H1 (cell line): ENCODE data around the gene AQP10. TPM values are rescaled to one million over a fixed set of nuclear protein-coding genes. Genes with fewer than 3 reads are reported as not detected.

ENCODE experiments used
- EGR1 ChIP-seq: IDR thresholded peaks from 2 replicates; pipeline ENCODE4 v1.6.1; 2011; ENCODE audit warnings: low read depth, low read length, borderline replicate concordance
- RBBP5 ChIP-seq: IDR thresholded peaks from 2 replicates; pipeline ENCODE4 v1.7.1; 2012; ENCODE audit warnings: low read depth, mild to moderate bottlenecking, inconsistent platforms, low read length, moderate library complexity, borderline replicate concordance
- SIN3A ChIP-seq, 2 experiments: IDR thresholded peaks in 1 of 2; conservative IDR thresholded peaks in 1 of 2; 2 replicates each; pipeline ENCODE4 v1.6.1; 2011 to 2012; ENCODE audit warnings: low read length in 2 of 2, improper control_type of control experiment in 1 of 2, low read depth in 1 of 2, mild to moderate bottlenecking in 1 of 2
- SIRT6 ChIP-seq: IDR thresholded peaks from one replicate; pipeline ENCODE4 v1.7.1; 2012; ENCODE audit warnings: low read length, inconsistent platforms
- SP1 ChIP-seq: IDR thresholded peaks from 2 replicates; pipeline ENCODE4 v1.6.1; 2011; ENCODE audit warnings: low read depth, low read length
- SP2 ChIP-seq: IDR thresholded peaks from 2 replicates; pipeline ENCODE4 v1.6.1; 2012; ENCODE audit warnings: mild to moderate bottlenecking, low read length, inconsistent platforms
- polyA plus RNA-seq, 7 experiments: library from polyadenylated mRNA; depleted of rRNA in 3 of 7; stranded (reverse) in 5 of 7; unstranded in 2 of 7; fragments of >200 nt in 5 of 7; fragments of 200-250 nt in 2 of 7; gene quantifications; 1 replicate in 5 of 7; 2 replicates in 1 of 7; 4 replicates in 1 of 7; pipeline versions ENCODE4 v1.2.1 to v1.2.3, GENCODE V29; 2011 to 2013; ENCODE audit warnings: missing spikeins in 2 of 7, mixed read lengths in 2 of 7
- total RNA-seq: library from RNA; stranded (reverse); fragmentation: NEBNext Ultra II Directional; extraction: Animal tissue kit (Norgen Biotek cat#: 25700); gene quantifications from 2 replicates; pipeline ENCODE4 v1.2.1, GENCODE V29; 2021
- TF ChIP-seq, protein P1 (sequence below): fragments of 300-600 bp; sonication (generic); IDR thresholded peaks from 2 replicates; pipeline ENCODE4 v1.7.1; 2012; ENCODE audit warnings: low read length, moderate library complexity, mild to moderate bottlenecking, inconsistent platforms; ENCODE audit not compliant: insufficient replicate concordance
- TF ChIP-seq, protein P2 (sequence below): IDR thresholded peaks from 2 replicates; pipeline ENCODE4 v1.6.1; 2011; ENCODE audit warnings: low read length, improper control_type of control experiment
- TF ChIP-seq, protein P3 (sequence below): IDR thresholded peaks from 2 replicates; pipeline ENCODE4 v1.6.1; 2011; ENCODE audit warnings: low read depth, mild to moderate bottlenecking, low read length; ENCODE audit not compliant: insufficient read depth

The AQP10 gene
- total and polyA plus RNA-seq, 2 of the 8 experiments (the other 6 are each of a cell fraction or from before 2014, with no cell fraction given) = not detected

DNA sequence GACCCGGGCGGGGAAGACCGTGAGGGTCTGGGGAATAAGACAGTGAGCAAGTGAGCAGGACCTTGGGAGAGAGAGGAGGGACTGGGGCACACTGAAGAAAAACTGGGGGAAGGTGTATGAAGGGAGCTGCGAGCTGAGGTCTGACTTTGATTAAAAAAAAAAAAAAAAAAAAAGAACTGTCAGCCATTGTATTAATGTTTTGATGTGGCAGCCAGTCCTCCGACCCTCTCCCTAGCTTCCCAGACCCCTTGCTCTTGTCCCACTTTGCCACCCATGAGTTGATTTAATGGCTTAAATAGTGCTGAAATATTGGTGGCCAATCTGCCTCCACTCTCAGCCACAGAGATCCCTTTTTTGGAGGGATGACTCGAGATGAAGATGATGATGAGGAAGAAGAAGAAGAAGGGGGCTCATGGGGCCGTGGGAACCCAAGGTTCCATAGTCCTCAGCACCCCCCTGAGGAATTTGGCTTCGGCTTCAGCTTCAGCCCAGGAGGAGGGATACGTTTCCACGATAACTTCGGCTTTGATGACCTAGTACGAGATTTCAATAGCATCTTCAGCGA, 47.8 kb upstream of the AQP10 start (continued):
- TF ChIP-seq, protein P1, sequence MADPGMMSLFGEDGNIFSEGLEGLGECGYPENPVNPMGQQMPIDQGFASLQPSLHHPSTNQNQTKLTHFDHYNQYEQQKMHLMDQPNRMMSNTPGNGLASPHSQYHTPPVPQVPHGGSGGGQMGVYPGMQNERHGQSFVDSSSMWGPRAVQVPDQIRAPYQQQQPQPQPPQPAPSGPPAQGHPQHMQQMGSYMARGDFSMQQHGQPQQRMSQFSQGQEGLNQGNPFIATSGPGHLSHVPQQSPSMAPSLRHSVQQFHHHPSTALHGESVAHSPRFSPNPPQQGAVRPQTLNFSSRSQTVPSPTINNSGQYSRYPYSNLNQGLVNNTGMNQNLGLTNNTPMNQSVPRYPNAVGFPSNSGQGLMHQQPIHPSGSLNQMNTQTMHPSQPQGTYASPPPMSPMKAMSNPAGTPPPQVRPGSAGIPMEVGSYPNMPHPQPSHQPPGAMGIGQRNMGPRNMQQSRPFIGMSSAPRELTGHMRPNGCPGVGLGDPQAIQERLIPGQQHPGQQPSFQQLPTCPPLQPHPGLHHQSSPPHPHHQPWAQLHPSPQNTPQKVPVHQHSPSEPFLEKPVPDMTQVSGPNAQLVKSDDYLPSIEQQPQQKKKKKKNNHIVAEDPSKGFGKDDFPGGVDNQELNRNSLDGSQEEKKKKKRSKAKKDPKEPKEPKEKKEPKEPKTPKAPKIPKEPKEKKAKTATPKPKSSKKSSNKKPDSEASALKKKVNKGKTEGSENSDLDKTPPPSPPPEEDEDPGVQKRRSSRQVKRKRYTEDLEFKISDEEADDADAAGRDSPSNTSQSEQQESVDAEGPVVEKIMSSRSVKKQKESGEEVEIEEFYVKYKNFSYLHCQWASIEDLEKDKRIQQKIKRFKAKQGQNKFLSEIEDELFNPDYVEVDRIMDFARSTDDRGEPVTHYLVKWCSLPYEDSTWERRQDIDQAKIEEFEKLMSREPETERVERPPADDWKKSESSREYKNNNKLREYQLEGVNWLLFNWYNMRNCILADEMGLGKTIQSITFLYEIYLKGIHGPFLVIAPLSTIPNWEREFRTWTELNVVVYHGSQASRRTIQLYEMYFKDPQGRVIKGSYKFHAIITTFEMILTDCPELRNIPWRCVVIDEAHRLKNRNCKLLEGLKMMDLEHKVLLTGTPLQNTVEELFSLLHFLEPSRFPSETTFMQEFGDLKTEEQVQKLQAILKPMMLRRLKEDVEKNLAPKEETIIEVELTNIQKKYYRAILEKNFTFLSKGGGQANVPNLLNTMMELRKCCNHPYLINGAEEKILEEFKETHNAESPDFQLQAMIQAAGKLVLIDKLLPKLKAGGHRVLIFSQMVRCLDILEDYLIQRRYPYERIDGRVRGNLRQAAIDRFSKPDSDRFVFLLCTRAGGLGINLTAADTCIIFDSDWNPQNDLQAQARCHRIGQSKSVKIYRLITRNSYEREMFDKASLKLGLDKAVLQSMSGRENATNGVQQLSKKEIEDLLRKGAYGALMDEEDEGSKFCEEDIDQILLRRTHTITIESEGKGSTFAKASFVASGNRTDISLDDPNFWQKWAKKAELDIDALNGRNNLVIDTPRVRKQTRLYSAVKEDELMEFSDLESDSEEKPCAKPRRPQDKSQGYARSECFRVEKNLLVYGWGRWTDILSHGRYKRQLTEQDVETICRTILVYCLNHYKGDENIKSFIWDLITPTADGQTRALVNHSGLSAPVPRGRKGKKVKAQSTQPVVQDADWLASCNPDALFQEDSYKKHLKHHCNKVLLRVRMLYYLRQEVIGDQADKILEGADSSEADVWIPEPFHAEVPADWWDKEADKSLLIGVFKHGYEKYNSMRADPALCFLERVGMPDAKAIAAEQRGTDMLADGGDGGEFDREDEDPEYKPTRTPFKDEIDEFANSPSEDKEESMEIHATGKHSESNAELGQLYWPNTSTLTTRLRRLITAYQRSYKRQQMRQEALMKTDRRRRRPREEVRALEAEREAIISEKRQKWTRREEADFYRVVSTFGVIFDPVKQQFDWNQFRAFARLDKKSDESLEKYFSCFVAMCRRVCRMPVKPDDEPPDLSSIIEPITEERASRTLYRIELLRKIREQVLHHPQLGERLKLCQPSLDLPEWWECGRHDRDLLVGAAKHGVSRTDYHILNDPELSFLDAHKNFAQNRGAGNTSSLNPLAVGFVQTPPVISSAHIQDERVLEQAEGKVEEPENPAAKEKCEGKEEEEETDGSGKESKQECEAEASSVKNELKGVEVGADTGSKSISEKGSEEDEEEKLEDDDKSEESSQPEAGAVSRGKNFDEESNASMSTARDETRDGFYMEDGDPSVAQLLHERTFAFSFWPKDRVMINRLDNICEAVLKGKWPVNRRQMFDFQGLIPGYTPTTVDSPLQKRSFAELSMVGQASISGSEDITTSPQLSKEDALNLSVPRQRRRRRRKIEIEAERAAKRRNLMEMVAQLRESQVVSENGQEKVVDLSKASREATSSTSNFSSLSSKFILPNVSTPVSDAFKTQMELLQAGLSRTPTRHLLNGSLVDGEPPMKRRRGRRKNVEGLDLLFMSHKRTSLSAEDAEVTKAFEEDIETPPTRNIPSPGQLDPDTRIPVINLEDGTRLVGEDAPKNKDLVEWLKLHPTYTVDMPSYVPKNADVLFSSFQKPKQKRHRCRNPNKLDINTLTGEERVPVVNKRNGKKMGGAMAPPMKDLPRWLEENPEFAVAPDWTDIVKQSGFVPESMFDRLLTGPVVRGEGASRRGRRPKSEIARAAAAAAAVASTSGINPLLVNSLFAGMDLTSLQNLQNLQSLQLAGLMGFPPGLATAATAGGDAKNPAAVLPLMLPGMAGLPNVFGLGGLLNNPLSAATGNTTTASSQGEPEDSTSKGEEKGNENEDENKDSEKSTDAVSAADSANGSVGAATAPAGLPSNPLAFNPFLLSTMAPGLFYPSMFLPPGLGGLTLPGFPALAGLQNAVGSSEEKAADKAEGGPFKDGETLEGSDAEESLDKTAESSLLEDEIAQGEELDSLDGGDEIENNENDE = no peak
- TF ChIP-seq SP2 = no peak
- TF ChIP-seq, protein P2, sequence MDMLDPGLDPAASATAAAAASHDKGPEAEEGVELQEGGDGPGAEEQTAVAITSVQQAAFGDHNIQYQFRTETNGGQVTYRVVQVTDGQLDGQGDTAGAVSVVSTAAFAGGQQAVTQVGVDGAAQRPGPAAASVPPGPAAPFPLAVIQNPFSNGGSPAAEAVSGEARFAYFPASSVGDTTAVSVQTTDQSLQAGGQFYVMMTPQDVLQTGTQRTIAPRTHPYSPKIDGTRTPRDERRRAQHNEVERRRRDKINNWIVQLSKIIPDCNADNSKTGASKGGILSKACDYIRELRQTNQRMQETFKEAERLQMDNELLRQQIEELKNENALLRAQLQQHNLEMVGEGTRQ = no peak
- TF ChIP-seq SIRT6 = no peak
- no peak for TF ChIP-seq RBBP5
- no peak for TF ChIP-seq EGR1
- TF ChIP-seq, protein P3, sequence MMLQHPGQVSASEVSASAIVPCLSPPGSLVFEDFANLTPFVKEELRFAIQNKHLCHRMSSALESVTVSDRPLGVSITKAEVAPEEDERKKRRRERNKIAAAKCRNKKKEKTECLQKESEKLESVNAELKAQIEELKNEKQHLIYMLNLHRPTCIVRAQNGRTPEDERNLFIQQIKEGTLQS = no peak
- TF ChIP-seq SIN3A (conservative IDR thresholded peaks at IDR 0.05 in 1 of 2, IDR thresholded peaks at IDR 0.05 in 1 of 2; ENCODE audit: low read depth in 1 of 2, low read length in 2 of 2) = no peak
- no peak for TF ChIP-seq SP1
